Bronchial epithelial cell (primary cell): Measurements from ENCODE around the gene C15orf61. TPM values are rescaled to one million over a fixed set of nuclear protein-coding genes. Genes with fewer than 3 reads are reported as not detected.

ENCODE experiments used
- DNase-seq: peaks from one replicate; pipeline ENCODE4 v3.0.0-alpha.2; 2010; ENCODE audit warnings: low read depth
- FAIRE-seq: peaks from 2 replicates; lab custom pipeline; 2011; peaks lifted over from hg19 to GRCh38; lab: Jason Lieb, UNC
- H3K27me3 ChIP-seq: 2 replicates; pipeline ENCODE4 v1.5.1; 2011; ENCODE audit warnings: low read length; ENCODE audit not compliant: control insufficient read depth, insufficient read depth
- H3K36me3 ChIP-seq: 2 replicates; pipeline ENCODE4 v1.5.1; 2011; ENCODE audit warnings: low read length; ENCODE audit not compliant: control insufficient read depth, insufficient read depth
- H3K4me3 ChIP-seq: 2 replicates; pipeline ENCODE4 v1.5.1; 2011; ENCODE audit warnings: mild to moderate bottlenecking, low read depth, low read length, control low read depth
- CTCF ChIP-seq: IDR thresholded peaks from 2 replicates; pipeline ENCODE4 v1.5.1; 2011; ENCODE audit warnings: mild to moderate bottlenecking, moderate library complexity, low read length, control low read depth, inconsistent platforms; ENCODE audit not compliant: insufficient read depth, severe bottlenecking
- total RNA-seq: library from RNA; depleted of rRNA; stranded (reverse); fragments of >200 nt; gene quantifications from 2 replicates; pipeline ENCODE4 v1.2.1, GENCODE V29; 2014

The C15orf61 gene
- total RNA-seq, 1 donor from 2014 or later, result 2.1 TPM

GRCh38 chr15:67510597-67511190 lies 10.2 kb upstream of the C15orf61 start:
- TF ChIP-seq CTCF, result no peak
- FAIRE-seq, result no peak
- Histone ChIP-seq H3K4me3 (no peak overlapping the region), H3K36me3 (no peaks in the 10 kb centered on the region), H3K27me3 (no peaks in the 10 kb centered on the region)
- no peak for DNase-seq

- no peak for TF ChIP-seq CTCF
- Histone ChIP-seq H3K36me3 (no peaks in the 10 kb centered on the region), H3K4me3 (no peak overlapping the region), H3K27me3 (no peaks in the 10 kb centered on the region)
- FAIRE-seq (no peak), DNase-seq (no peak)
Measured at GRCh38 chr15:67511606-67512005, 9.3 kb upstream of the C15orf61 start.

DNA sequence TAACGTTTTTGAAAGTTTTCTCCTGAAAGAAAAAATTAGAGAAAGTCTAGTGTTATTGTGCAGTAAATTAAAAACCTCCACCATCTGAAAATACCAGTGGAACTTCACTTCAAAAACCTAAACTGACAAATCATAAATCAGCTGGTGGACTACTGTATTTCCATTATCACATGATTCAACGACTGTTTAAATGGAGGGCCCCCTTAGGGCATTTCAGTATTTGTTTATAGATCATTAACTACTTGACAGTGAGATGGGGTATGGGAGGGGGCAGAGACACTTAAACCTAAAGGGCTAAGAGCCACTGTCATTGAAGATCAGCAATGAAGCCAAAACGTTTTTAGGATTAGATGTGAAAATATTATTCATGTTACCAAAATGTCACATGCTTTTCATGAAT lies 8.8 kb upstream of the C15orf61 start:
- H3K4me3 ChIP-seq, result no peak overlapping the region
- TF ChIP-seq CTCF, result no peak
- no peaks in the 10 kb centered on the region for H3K36me3 ChIP-seq
- no peaks in the 10 kb centered on the region for H3K27me3 ChIP-seq
- FAIRE-seq, result no peak
- DNase-seq, result no peak

- DNase-seq (no peak), FAIRE-seq (peak; percentile 7)
- TF ChIP-seq CTCF, result no peak
- Histone ChIP-seq H3K4me3 (no peak overlapping the region), H3K36me3 (no peaks in the 10 kb centered on the region), H3K27me3 (no peaks in the 10 kb centered on the region)
Measured at GRCh38 chr15:67512933-67513714, 7.8 kb upstream of the C15orf61 start.

GRCh38 chr15:67515090-67515489 lies 5.8 kb upstream of the C15orf61 start:
- no peak for FAIRE-seq
- no peak overlapping the region for H3K4me3 ChIP-seq
- H3K36me3 ChIP-seq, result no peaks in the 10 kb centered on the region
- no peak for DNase-seq
- no peak for TF ChIP-seq CTCF
- no peaks in the 10 kb centered on the region for H3K27me3 ChIP-seq
